SHP77 (cell line): Measurements from ENCODE around the gene APBA2.

Source experiments
- DNase-seq, 2 experiments: peaks; one replicate each; lab custom pipeline; 2025; lab: John Stamatoyannopoulos, UW

The APBA2 gene

GRCh38 chr15:29120593-29121368 is 235.0 kb downstream of the APBA2 start:
- DNase-seq = no peak

- no peak for DNase-seq
Observed at GRCh38 chr15:29121369-29121656, 235.5 kb downstream of the APBA2 start.

- DNase-seq = no peak
Observed at GRCh38 chr15:29121907-29122306, 236.1 kb downstream of the APBA2 start.

GRCh38 chr15:29122506-29122905 is 236.7 kb downstream of the APBA2 start:
- DNase-seq = peak in 1 of 2 experiments; percentile 19

DNA sequence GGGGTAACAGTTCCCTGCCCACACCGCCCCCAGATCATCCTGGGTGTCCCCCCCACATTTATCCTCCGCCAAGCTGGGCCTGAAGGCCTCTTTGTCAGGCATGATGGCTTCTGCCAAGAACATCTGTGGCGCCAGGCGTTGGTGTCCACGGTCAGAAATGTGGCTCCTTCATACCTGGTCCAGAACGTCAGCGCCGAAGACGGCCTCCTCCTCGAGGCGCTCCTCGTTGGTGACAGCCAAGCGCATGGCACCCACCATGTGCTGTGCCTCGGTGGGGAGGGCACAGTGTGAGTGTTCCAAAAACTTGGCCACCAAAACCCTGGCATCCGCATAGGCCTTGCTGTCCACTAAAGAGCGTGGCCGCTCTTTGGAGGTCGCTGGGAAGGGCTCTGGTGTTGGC is 237.4 kb downstream of the APBA2 start:
- DNase-seq = no peak

DNA sequence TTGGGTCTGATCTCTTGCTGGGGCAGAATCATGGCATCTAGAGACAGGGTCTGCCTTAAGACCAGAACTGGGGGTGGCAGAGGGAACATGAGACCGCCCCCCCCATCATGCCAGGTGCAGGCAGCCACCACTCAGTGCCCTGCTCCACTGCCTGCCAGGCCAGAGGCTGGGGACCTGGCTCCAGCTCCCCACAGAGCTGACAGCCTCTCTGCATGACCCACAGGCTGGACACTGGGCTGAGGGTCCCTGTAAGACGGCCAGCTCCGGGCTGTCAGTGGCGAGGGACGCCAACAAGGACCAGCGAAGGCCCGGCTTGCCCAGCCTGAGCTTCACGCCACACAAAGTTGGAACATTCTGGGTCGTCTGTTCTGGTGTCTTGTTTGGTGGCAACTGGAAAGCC is 238.2 kb downstream of the APBA2 start:
- no peak for DNase-seq

DNA sequence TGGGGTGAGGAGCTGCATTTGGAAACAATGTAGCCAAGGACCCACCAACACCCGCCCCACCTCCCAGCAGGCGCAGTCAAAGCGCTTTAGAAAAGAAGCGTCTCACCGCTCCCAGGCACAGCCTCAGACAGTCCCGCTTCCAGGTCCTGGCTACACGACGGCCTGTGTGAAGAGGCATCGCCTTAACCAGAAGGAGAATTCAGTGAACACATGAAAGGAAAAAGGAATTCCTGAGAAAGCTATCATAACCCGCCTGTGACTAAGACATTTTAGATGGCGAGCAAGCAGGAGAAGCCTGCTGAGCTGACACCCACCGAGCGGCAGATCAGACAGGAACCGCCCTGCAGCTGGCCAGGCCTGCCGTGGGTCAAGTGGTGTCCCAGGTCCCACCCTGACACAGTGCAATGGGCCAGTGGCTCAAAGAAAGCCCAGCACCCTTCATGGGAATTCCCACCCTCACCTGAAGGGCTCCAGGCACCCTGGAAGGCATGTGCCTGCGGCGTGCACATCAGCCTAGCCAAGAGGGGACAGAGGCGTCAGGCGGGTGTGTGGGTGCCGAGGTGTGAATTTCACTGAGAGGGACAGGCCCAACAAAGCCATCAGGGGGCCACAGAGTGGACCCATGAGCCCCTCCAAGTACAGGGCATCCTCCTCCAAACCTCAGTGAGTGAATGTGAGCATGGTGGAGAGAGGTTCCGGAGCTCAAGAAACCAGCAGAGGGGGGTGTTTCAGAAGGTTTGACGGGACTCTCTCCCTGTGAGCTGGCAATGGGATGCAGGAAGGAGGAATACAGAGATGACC is 239.0 kb downstream of the APBA2 start:
- DNase-seq = no peak

GRCh38 chr15:29125382-29126207 is 239.8 kb downstream of the APBA2 start:
- no peak for DNase-seq

DNA sequence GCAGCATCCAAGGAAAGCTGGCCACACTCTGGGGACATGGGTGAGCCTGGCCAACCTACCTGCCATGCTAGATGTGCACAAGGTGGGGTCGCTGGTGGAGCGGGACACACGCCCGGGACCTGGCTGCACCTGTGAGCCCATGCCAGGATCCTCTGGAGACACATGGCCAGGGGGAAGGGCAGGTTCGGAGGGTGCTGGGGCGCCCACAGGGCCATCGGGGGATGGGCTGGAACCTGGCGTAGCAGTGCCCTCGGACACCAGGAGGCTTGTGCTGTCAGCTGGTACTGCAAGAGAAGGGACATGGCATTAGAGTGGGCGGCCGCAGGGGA is 240.4 kb downstream of the APBA2 start:
- DNase-seq = no peak

GRCh38 chr15:29126821-29127461 is 241.2 kb downstream of the APBA2 start:
- DNase-seq = peak in 1 of 2 experiments; percentile 28

DNA sequence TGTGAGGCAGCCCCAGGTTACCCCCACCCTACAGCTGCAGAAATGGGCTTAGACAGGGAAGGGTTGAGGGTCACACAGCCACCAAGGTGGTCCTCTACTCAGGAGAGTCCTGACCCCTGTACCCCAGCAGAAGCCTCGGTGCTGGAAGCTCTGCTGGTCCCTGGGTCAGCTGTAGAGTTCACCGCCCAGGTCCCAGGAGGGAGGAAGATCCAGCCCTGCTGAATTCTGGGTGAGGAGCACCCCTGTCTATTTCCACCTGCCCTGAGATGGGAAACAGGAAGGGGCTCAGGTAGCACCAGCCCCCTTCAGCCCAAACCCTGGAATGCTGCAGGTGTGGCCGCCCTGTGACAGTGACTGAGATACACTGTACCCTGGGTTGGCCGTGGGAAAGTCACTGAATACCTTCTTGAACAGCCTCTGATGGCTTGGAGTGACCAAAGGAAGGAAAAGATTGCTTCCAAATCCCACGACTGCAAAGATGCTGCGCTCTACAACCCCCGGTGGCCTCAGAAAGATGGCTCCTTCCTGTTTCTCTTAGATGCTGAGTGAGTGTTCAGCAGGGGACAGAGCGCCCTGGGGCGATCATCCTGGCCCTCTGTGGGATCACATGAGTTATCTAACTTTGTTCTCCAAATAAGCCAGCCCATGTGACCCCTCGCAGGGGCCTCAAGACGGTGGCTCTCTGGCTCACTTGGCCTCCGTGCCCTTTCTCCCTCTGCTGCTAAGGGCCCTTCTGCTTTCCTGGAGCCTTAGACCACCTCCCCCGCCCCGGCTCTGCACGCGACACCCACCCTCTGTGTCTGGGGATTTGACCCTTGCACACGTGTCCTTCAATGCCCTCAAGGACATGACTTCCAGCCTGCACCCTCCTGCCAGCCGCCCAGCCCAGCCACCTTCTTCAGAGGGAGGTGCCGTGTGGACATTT is 242.0 kb downstream of the APBA2 start:
- DNase-seq = no peak

GRCh38 chr15:29128671-29129070 is 242.9 kb downstream of the APBA2 start:
- no peak for DNase-seq

DNA sequence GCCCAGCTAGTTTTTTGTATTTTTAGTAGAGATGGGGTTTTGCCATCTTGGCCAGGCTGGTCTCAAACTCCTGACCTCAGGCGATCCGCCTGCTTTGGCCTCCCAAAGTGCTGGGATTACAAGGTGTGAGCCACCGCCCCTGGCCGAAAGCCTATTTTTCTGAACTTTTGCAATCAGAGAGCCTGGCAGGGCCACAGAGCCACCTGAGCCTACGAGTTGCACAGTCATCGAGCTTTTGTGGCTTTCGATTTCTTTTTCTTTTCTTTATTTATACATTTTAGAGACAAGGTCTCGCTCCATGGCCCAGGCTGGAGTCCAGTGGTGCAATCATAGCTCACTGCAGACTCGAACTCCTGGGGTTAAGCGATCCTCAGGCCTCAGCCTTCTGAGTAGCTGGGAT is 243.4 kb downstream of the APBA2 start:
- no peak for DNase-seq

GRCh38 chr15:29129926-29130325 is 244.2 kb downstream of the APBA2 start:
- DNase-seq = no peak

DNA sequence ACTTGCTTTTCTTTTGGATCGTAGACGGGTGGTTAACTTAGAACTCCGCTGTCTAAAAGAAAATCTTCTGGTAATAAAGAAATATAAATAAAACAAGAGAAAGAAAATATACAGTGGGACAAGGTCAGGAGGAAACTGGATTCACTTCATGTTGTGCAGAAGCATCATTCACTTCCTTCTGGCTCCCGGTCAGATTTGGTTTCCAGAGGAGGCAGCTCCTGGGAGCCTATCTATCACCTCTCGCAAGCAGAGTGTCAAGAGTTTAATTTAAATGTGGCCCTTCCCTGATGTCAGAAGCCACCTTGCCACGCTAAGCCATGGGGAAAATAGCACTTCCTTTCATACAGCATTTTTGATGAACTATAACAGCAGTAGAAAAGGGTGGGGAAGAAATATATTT is 244.7 kb downstream of the APBA2 start:
- no peak for DNase-seq

GRCh38 chr15:29130951-29131839 is 245.4 kb downstream of the APBA2 start:
- no peak for DNase-seq

DNA sequence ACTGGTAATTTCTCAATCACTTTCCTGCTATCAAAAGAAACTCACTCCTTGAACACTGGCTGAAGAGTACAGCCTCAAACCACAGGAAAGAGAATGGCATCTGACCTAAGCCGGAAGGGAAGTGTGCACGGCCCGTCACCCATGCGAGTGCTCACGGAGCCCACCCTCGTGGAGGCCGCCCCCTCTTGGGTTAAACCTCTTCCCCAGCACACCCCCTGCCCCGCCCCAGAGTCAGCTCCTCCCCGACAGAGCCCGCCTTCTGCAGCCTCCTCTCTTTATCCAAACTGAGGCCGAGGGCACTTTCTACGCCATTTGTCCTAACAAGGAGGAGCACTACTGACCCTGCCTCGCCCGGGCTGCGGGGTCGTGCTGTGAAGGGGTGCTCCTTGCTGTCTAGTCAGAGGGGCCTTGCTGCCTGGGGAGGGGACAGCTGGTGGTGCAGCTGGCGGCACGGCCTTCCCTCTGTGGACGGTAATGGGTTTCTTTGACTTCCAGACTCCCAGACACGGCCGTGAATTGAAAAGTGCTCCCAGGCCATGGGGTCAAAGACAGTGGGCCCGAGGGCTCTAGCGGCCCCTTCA is 246.2 kb downstream of the APBA2 start:
- no peak for DNase-seq

- no peak for DNase-seq
Observed at GRCh38 chr15:29132735-29133181, 247.0 kb downstream of the APBA2 start.

DNA sequence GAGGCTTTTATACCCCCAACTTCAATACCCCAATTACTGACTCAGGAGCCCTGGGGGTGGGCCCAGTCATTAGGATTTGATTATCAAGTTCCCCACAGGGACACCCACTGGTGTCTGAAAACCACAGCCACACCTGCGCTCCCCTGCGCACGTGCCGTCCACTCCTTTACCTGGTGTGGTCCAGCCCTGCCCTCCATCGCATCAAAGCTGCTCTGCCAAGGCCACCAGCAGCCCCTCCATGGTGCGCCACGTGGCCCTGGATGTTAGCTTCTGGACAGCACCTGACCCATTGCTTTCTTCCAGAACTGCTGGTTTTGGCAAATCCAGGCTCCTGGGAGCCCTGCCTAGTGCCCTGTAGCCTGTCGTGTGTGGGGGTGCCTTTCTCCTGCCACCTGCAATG is 247.5 kb downstream of the APBA2 start:
- DNase-seq = no peak

DNA sequence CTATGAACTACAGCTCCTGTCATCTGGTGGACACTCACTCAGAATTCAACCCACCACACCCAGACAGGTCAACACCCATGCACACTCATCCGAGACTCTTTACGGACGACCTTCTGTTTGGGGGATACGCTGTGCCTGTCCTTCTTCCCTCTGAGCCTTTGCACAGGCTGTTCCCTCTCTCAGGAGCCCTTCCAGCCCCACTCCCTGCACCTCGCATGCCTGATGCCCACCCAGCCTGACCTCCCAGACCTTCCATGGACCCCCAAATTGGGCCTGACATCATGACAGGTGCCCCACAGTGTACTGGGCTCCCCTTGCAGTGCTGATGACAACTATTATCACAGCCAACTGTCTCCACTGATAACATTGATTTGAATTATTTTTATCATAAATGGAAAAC is 248.0 kb downstream of the APBA2 start:
- DNase-seq = no peak
